Activated CD4-positive, alpha-beta T cell treated with anti-CD3 and anti-CD28 coated beads for 36 hours (primary cell): Measurements from ENCODE around the gene TIAL1. TPM values are rescaled to one million over a fixed set of nuclear protein-coding genes. Genes with fewer than 3 reads are reported as not detected.
"Not testable (repeated sequence)": the region's sequence is repeated elsewhere in the genome, so short reads cannot be mapped to it uniquely, and the experiment has no call there.

Experiments used
- ATAC-seq: fragments of 200-7000 bp; cut with Tn5 transposase; one replicate; pipeline ENCODE4 v1.10.0; 2021; ENCODE audit warnings: mild to moderate bottlenecking, moderate library complexity
- CTCF ChIA-PET: fragments of 350-600 bp; sonication (Branson Sonifier 250); formaldehyde crosslinking; loops from one replicate; lab custom pipeline; 2021; ENCODE audit warnings: antibody characterized with exemption; lab: Charles Lee
- POLR2A ChIA-PET: fragments of 350-600 bp; sonication (Branson Sonifier 250); formaldehyde crosslinking; loops from one replicate; lab custom pipeline; 2021; ENCODE audit warnings: antibody characterized with exemption, inconsistent platforms; lab: Charles Lee
- DNase-seq: peaks from one replicate; pipeline ENCODE4 v3.0.0-alpha.2; 2020
- H3K27ac Mint-ChIP-seq: one replicate; pipeline ENCODE4 v1.8.0; 2021; ENCODE audit warnings: mixed read lengths
- H3K27me3 Mint-ChIP-seq: one replicate; pipeline ENCODE4 v1.8.0; 2021; ENCODE audit warnings: mixed read lengths
- H3K36me3 Mint-ChIP-seq: one replicate; pipeline ENCODE4 v1.8.0; 2021; ENCODE audit warnings: low read depth, mixed read lengths
- H3K4me1 Mint-ChIP-seq: one replicate; pipeline ENCODE4 v1.8.0; 2021; ENCODE audit warnings: mixed read lengths
- H3K4me3 Mint-ChIP-seq: one replicate; pipeline ENCODE4 v1.8.0; 2021; ENCODE audit warnings: mild to moderate bottlenecking, moderate library complexity, mixed read lengths
- H3K9me3 Mint-ChIP-seq: one replicate; pipeline ENCODE4 v1.8.0; 2021; ENCODE audit warnings: low read depth, mixed read lengths
- intact Hi-C, 2 experiments: fragments of 100-400 bp; cut with DNase I in 1 of 2; cut with micrococcal nuclease in 1 of 2; formaldehyde crosslinking; loops; one replicate each; pipeline versions ENCODE4 v1.14.2 to v1.15.1; 2022 to 2024; cut with DNase I, micrococcal nuclease
- total RNA-seq, 2 experiments: library from RNA; stranded (reverse); gene quantifications; one replicate each; pipeline ENCODE4 v1.2.3, GENCODE V29; 2021

Gene TIAL1
- total RNA-seq, 2 experiments from 2014 or later: 187 to 197 TPM

DNA sequence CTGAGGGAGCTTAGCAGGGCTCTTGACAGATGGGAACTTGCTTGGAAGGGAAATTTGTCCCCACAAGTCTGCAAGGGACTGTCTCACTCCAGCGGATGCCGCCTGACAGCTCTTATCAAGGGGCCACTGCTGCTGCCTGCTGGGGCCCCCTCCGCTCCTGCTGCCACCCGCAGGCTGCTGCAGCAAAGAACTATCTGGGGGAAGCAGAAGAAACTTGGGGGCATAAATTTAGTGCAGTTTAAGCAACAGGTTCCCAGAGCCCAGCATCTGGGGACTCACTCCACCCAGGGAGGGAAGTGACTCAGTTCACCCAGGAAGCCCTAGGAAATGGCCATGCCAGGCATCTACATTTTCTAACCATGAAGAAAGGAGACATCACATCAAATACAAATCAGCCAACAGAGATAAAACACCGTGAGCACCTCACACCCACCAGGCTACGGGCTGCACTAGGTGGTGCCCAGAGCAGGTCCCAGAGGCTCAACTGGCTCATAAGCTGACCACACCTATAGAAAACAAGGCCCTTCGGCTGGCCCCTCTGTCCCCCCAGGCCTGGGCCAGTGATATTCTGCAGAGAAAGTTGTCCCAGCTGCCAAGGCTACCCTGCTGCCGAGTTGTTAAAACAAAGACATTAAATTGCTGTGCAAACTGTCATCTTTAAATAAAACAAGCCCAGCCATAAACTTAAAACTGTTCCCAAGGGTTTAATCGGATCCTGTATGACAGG is 58.0 kb downstream of the TIAL1 start:
- peak; percentile 81 for DNase-seq
- intact Hi-C loops: no loop called here
- ChIA-PET CTCF (interaction anchor here (0.9 to 2.2 kb wide), 4 partner anchors 8 to 331 kb away, joined by 3 to 7 read pairs (median 4); partner anchors contain the start of gene GRK5), POLR2A (interaction anchor here (1.0 to 1.5 kb wide), 3 partner anchors 19 to 407 kb away, joined by 4 to 5 read pairs (median 5); no protein-coding TSS in a partner anchor)
- no peaks in the 10 kb centered on the region for H3K27me3 Mint-ChIP-seq
- H3K4me1 Mint-ChIP-seq: peaks cover 70% of the 10 kb centered on the region
- peak overlapping the region; percentile 87 for H3K27ac Mint-ChIP-seq
- H3K4me3 Mint-ChIP-seq: peak overlapping the region; percentile 89
- peaks cover 48% of the 10 kb centered on the region for H3K36me3 Mint-ChIP-seq
- H3K9me3 Mint-ChIP-seq: no peaks in the 10 kb centered on the region
- ATAC-seq: peak; percentile 8

GRCh38 chr10:119537953-119538630 is 58.7 kb downstream of the TIAL1 start:
- Mint-ChIP-seq H3K4me3 (peak overlapping the region; percentile 89), H3K9me3 (no peaks in the 10 kb centered on the region), H3K4me1 (peaks cover 71% of the 10 kb centered on the region), H3K27ac (peak overlapping the region; percentile 87), H3K36me3 (peaks cover 51% of the 10 kb centered on the region), H3K27me3 (no peaks in the 10 kb centered on the region)
- ChIA-PET POLR2A (interaction anchor here (0.6 to 1.5 kb wide), 3 partner anchors 19 to 406 kb away, joined by 3 to 5 read pairs (median 4); no protein-coding TSS in a partner anchor), CTCF (interaction anchor here (0.9 to 2.2 kb wide), 7 partner anchors 8 to 330 kb away, joined by 3 to 7 read pairs (median 4); partner anchors contain the start of gene GRK5)
- DNase-seq: no peak
- intact Hi-C loops: no loop called here
- ATAC-seq: no peak

DNA sequence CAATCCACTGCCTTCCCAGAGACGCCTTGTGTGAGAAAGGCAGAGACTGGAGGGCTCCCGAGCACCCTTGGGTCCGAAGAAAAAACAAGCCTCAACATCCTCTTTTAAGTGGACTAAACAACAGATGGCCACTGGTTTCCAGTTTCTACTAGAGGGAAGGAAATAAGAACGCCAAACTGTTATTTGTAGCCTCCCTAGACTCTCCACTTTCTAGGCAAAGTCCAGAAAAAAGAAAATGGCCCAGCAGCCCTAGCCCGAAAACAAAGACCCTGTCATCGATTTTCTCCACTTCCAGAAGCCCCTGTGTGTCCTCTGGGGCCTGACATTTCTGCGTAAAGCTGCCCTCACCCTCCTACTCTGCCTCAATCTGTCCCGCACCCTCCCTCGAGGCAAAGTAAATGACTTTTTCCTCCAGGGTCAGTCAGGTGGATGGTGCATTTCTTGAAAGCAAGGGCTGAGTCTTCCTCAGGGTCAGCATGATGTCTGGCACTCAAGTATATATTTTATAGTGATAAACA is 60.2 kb downstream of the TIAL1 start:
- no peaks in the 10 kb centered on the region for H3K27me3 Mint-ChIP-seq
- ChIA-PET POLR2A (no interaction called here), CTCF (interaction anchor here (0.7 to 1.9 kb wide), 4 partner anchors 10 to 155 kb away, joined by 3 to 7 read pairs (median 4); no protein-coding TSS in a partner anchor)
- H3K4me3 Mint-ChIP-seq: peak overlapping the region; percentile 8
- peaks cover 52% of the 10 kb centered on the region for H3K36me3 Mint-ChIP-seq
- no peaks in the 10 kb centered on the region for H3K9me3 Mint-ChIP-seq
- intact Hi-C loops: no loop called here
- H3K27ac Mint-ChIP-seq: peak overlapping the region; percentile 87
- ATAC-seq: no peak
- H3K4me1 Mint-ChIP-seq: peaks cover 85% of the 10 kb centered on the region
- no peak for DNase-seq

DNA sequence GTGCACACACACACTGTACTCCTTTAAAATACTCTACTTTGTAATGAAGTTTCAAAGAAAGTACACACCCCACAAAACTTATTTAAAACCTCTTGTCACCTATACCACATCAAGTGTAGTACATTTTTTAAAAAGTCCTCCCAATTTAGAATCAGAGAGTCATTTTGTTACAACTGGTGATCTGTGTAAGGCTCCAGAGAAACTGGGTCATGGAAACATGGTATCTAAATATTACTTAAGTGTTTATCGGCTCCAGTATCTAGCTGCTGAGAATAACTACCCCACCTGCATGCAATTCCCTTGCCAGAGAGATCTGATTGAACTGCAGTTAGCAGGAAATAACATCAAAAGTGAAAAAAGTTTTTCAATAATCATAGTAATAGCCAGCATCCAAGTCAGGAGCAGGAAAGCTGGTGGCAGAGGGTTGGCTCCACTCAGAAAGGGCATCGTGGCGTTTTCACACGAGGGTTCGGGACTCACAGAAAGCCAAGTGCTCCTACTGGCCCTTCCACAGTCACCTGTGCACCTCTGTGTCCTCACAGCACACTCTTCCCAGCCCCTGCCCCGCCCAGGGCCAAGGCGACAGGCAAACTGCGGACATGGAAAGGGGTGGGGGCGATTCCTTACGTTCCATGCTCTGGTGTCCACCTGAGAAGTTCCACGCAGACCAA is 60.8 kb downstream of the TIAL1 start:
- Mint-ChIP-seq H3K9me3 (no peaks in the 10 kb centered on the region), H3K4me3 (peak overlapping the region; percentile 8), H3K4me1 (peaks cover 89% of the 10 kb centered on the region), H3K27me3 (no peaks in the 10 kb centered on the region), H3K36me3 (peaks cover 49% of the 10 kb centered on the region), H3K27ac (peak overlapping the region; percentile 87)
- CTCF ChIA-PET: interaction anchor here (1.7 kb wide), 1 partner anchor 47 kb away, joined by 5 read pairs; no protein-coding TSS in a partner anchor
- ATAC-seq (peak; percentile 52), DNase-seq (no peak)
- POLR2A ChIA-PET: interaction anchor here (0.6 kb wide), 1 partner anchor 20 kb away, joined by 3 read pairs; no protein-coding TSS in a partner anchor
- intact Hi-C loops: no loop called here

DNA sequence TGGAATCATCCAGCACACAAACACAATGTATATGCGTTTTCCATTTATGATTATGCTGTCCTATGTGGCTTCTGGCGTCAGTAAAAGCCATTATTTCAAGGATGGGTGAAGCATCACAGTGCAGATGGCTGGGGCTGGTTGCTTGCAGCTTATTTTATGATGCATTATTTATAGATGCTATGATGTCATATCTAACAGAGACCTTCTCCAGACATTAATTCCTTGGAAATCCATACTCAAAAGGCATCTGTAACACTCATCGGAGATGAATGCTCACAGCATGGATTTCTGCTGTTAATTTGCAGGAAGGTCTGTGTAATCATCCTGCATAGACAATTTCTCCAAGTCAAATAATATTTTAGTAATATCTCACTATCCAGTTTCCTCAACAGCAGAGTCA is 61.5 kb downstream of the TIAL1 start:
- H3K9me3 Mint-ChIP-seq: no peaks in the 10 kb centered on the region
- ATAC-seq (no peak), DNase-seq (no peak)
- ChIA-PET CTCF (interaction anchor here (0.8 to 2.5 kb wide), 3 partner anchors 10 to 41 kb away, joined by 3 to 12 read pairs (median 5); no protein-coding TSS in a partner anchor), POLR2A (interaction anchor here (0.7 kb wide), 1 partner anchor 15 kb away, joined by 6 read pairs; no protein-coding TSS in a partner anchor)
- intact Hi-C loops: no loop called here
- no peaks in the 10 kb centered on the region for H3K27me3 Mint-ChIP-seq
- H3K27ac Mint-ChIP-seq: peak overlapping the region; percentile 87
- peaks cover 87% of the 10 kb centered on the region for H3K4me1 Mint-ChIP-seq
- H3K4me3 Mint-ChIP-seq: peak overlapping the region; percentile 8
- peaks cover 45% of the 10 kb centered on the region for H3K36me3 Mint-ChIP-seq

DNA sequence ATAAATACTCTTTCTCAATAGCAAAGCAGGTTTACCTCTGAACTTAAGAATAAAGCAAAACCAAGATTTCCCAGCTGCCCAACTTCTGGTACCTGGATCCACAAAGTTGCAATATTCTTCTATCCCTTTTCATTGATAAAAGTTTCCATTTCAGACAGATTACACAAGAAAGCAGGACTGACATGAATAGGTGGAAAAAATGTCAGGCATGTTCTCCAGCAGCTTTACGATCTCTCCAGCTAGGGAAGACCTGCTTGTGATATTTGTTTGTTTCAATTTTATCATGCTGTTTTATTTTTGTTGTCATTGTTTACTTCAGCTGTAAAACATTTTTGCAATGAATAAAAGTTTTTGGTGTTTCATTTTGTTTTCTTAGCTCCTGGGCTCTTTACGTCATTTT is 63.3 kb downstream of the TIAL1 start:
- no peaks in the 10 kb centered on the region for H3K27me3 Mint-ChIP-seq
- H3K4me3 Mint-ChIP-seq: no peak overlapping the region

GRCh38 chr10:119532791-119533190 is 64.0 kb downstream of the TIAL1 start:
- ATAC-seq, intact Hi-C loops: not testable (repeated sequence)
- POLR2A ChIA-PET: interaction anchor here (0.7 kb wide), 1 partner anchor 33 kb away, joined by 3 read pairs; no protein-coding TSS in a partner anchor

More for the DNA sequence above, 63.3 kb downstream of the TIAL1 start:
- Mint-ChIP-seq H3K9me3 (no peaks in the 10 kb centered on the region), H3K36me3 (peaks cover 45% of the 10 kb centered on the region), H3K27ac (peak overlapping the region; percentile 67), H3K4me1 (peaks cover 83% of the 10 kb centered on the region)
- ATAC-seq (no peak), DNase-seq (no peak)
- ChIA-PET POLR2A (no interaction called here), CTCF (interaction anchor here (0.6 to 2.5 kb wide), 7 partner anchors 10 to 327 kb away, joined by 3 to 12 read pairs (median 3); no protein-coding TSS in a partner anchor)
- intact Hi-C loops: no loop called here

GRCh38 chr10:119532251-119532650 is 64.5 kb downstream of the TIAL1 start:
- ATAC-seq, H3K4me3 Mint-ChIP-seq, POLR2A ChIA-PET, H3K27me3 Mint-ChIP-seq, CTCF ChIA-PET, intact Hi-C loops, H3K9me3 Mint-ChIP-seq, DNase-seq: not testable (repeated sequence)
- Mint-ChIP-seq H3K27ac (peak overlapping the region; percentile 74), H3K4me1 (peaks cover 82% of the 10 kb centered on the region), H3K36me3 (peaks cover 43% of the 10 kb centered on the region)

More at GRCh38 chr10:119532791-119533190, 64.0 kb downstream of the TIAL1 start:
- not testable (repeated sequence) for H3K4me3 Mint-ChIP-seq, H3K9me3 Mint-ChIP-seq, H3K27me3 Mint-ChIP-seq, DNase-seq
- peaks cover 82% of the 10 kb centered on the region for H3K4me1 Mint-ChIP-seq
- peak overlapping the region; percentile 31 for H3K27ac Mint-ChIP-seq
- CTCF ChIA-PET: interaction anchor here (0.9 to 2.5 kb wide), 4 partner anchors 9 to 327 kb away, joined by 3 to 12 read pairs (median 6); no protein-coding TSS in a partner anchor
- H3K36me3 Mint-ChIP-seq: peaks cover 44% of the 10 kb centered on the region

DNA sequence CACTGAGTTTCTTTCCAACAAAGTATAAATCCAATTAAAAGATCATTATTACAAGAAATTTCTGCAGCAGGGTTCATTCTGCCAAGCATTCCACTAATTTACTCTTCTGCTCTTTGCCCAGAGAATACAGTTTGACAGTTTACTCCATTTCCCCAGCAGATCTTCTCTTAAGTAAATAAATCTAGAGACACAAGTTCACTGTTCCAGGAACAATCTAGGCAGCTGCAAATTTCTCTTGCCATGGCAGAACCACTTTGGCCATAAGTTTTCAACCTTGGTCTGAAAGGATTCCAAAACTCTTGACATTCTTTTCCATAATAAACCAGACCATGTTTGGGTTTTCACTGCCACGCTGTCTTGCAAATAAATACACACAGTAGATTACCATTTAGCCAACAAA is 65.7 kb downstream of the TIAL1 start:
- ChIA-PET CTCF (interaction anchor here (0.6 to 1.7 kb wide), 3 partner anchors 8 to 88 kb away, joined by 3 to 7 read pairs (median 4); no protein-coding TSS in a partner anchor), POLR2A (interaction anchor here (1.0 to 2.1 kb wide), 3 partner anchors 10 to 13 kb away, joined by 3 to 6 read pairs (median 3); partner anchors contain the start of gene RGS10)
- DNase-seq: no peak
- intact Hi-C loops: no loop called here
- no peaks in the 10 kb centered on the region for H3K27me3 Mint-ChIP-seq
- no peak for ATAC-seq
- H3K4me3 Mint-ChIP-seq: no peak overlapping the region
- H3K4me1 Mint-ChIP-seq: peaks cover 79% of the 10 kb centered on the region
- no peaks in the 10 kb centered on the region for H3K9me3 Mint-ChIP-seq
- peaks cover 43% of the 10 kb centered on the region for H3K36me3 Mint-ChIP-seq
- peak overlapping the region; percentile 0 for H3K27ac Mint-ChIP-seq

- H3K9me3 Mint-ChIP-seq, H3K27me3 Mint-ChIP-seq, DNase-seq, H3K4me3 Mint-ChIP-seq, H3K27ac Mint-ChIP-seq, intact Hi-C loops, ATAC-seq: not testable (repeated sequence)
- Mint-ChIP-seq H3K4me1 (peaks cover 65% of the 10 kb centered on the region), H3K36me3 (peaks cover 45% of the 10 kb centered on the region)
- CTCF ChIA-PET: interaction anchor here (0.8 to 0.9 kb wide), 3 partner anchors 15 to 31 kb away, joined by 3 to 4 read pairs (median 4); no protein-coding TSS in a partner anchor
- POLR2A ChIA-PET: interaction anchor here (0.7 to 2.1 kb wide), 2 partner anchors 14 to 321 kb away, joined by 3 to 6 read pairs; partner anchors contain the start of genes GRK5 and RGS10
Observed at GRCh38 chr10:119528663-119529237, 68.0 kb downstream of the TIAL1 start.
